NT2/D1 (cell line): ENCODE data around the gene AOAH.

Experiments used
- DNase-seq: peaks from one replicate; pipeline ENCODE4 v3.0.0-alpha.2; 2011; ENCODE audit warnings: low read depth, low spot score
- H3K27me3 ChIP-seq: 2 replicates; pipeline ENCODE4 v1.6.0; 2011; ENCODE audit warnings: mild to moderate bottlenecking; ENCODE audit not compliant: insufficient read length, insufficient read depth
- H3K36me3 ChIP-seq: 2 replicates; pipeline ENCODE4 v1.6.1; 2011; ENCODE audit warnings: mild to moderate bottlenecking, low read length, mixed read lengths; ENCODE audit not compliant: insufficient read depth, insufficient read length
- H3K4me1 ChIP-seq: 2 replicates; pipeline ENCODE4 v1.5.1; 2011; ENCODE audit not compliant: insufficient read depth, insufficient read length
- H3K4me3 ChIP-seq: 2 replicates; pipeline ENCODE4 v1.5.1; 2011; ENCODE audit warnings: low read depth; ENCODE audit not compliant: insufficient read length
- H3K9ac ChIP-seq: 2 replicates; pipeline ENCODE4 v1.6.0; 2011; ENCODE audit warnings: low read depth; ENCODE audit not compliant: insufficient read length
- H3K9me3 ChIP-seq: 2 replicates; pipeline ENCODE4 v1.5.1; 2011; ENCODE audit warnings: mild to moderate bottlenecking, low read length; ENCODE audit not compliant: insufficient read depth
- SUZ12 ChIP-seq: IDR thresholded peaks from 2 replicates; pipeline ENCODE4 v1.6.1; 2011; ENCODE audit not compliant: insufficient read length, insufficient read depth; ENCODE audit errors: extremely low read depth
- YY1 ChIP-seq: IDR thresholded peaks from 2 replicates; pipeline ENCODE4 v1.6.1; 2011; ENCODE audit not compliant: insufficient read length, insufficient read depth
- ZNF274 ChIP-seq: IDR thresholded peaks from 2 replicates; pipeline ENCODE4 v1.6.1; 2011; ENCODE audit warnings: mild to moderate bottlenecking, low read depth, low read length

The AOAH gene

DNA sequence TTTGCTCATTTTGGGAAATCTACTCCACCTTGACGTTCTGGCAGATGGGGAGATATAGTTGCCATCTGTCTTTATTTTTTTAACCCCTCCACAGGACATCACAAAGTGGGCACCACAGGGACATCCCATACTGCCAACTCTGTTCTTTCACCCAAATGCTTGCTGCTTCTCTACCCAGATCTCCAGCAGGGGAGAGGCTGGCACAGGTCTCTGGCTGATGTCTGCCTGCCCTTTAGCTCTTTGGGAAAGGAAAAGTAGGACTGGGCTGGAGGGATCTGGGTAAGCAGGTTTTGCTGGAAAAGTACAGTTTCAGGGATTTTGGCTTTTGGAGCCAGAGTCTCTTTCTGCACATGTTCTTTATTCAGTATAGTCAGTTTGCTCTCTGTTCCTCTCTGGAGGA, 178.0 kb downstream of the AOAH start:
- H3K4me1 ChIP-seq = no peaks in the 10 kb centered on the region
- H3K4me3 ChIP-seq = no peak overlapping the region
- no peak for TF ChIP-seq SUZ12
- no peak overlapping the region for H3K9ac ChIP-seq
- H3K9me3 ChIP-seq = no peaks in the 10 kb centered on the region
- no peak for DNase-seq
- no peaks in the 10 kb centered on the region for H3K36me3 ChIP-seq
- H3K27me3 ChIP-seq = no peaks in the 10 kb centered on the region

DNA sequence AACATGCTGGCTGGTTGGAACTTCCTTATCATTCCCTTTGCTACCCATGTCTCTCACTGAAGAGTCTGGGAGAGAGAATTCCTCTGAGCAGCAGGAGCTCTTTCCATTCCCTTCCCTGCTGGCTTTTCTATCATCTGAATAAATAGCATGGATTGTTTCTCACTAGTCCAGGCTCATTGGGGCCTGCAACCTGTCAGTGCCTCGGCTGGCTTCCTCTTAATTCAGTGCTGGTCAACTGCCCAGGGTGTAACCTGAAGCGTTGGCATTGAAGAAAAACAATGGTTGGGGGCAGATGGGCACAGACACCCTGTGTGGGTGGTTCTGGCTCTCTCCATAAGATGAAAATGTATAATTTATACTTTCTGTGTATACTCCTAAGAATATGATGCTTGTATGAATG, 179.0 kb downstream of the AOAH start:
- Histone ChIP-seq H3K9ac (no peak overlapping the region), H3K36me3 (no peaks in the 10 kb centered on the region), H3K9me3 (no peaks in the 10 kb centered on the region), H3K4me3 (no peak overlapping the region), H3K27me3 (no peaks in the 10 kb centered on the region), H3K4me1 (no peaks in the 10 kb centered on the region)
- DNase-seq = no peak
- TF ChIP-seq YY1 (no peak), SUZ12 (no peak), ZNF274 (no peak)

GRCh38 chr7:36538126-36538525, 186.2 kb downstream of the AOAH start:
- Histone ChIP-seq H3K36me3 (no peaks in the 10 kb centered on the region), H3K9me3 (no peaks in the 10 kb centered on the region), H3K27me3 (no peaks in the 10 kb centered on the region), H3K4me3 (no peak overlapping the region), H3K9ac (no peak overlapping the region), H3K4me1 (peaks cover 2% of the 10 kb centered on the region)
- TF ChIP-seq ZNF274 = no peak
- no peak for TF ChIP-seq SUZ12
- TF ChIP-seq YY1 = no peak
- no peak for DNase-seq

DNA sequence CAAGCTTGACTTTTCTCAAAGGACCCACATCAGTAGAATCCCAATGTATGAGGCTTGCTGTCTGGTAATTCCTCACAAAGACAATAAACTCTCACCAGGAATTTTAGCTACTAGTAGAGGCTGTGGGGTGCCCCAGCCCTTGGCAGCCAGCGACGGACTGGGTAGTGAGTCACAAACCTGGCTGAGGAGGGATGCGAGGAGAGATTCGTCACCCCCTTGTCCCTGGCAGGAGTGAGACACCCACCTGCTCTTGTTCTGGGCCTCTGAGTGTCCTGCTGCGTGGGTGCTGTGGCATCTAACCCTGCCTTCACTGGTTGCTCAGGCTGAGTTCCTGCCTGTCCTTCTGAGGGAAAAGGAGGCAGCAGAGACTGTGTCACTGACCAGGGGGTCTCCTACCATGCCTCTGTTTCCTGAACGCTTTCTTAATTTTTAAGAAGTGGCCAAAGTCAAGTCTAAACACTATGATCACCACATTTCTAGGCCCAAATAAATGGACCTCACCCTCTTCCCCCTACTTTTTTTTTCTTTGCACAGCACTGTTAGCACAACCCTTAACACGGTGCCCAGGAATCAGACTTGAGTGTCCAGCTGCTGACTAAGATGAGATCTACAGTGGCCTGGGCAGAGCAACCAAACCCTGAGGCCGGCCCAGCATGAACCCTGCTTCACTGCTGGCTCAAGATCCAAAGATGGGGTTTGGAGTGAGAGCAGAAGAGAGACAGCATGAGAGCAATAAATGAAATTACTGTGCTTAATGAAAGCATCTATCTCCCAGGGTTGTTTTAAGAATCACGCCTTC, 188.2 kb downstream of the AOAH start:
- no peak overlapping the region for H3K9ac ChIP-seq
- no peaks in the 10 kb centered on the region for H3K9me3 ChIP-seq
- TF ChIP-seq SUZ12 (no peak), YY1 (no peak), ZNF274 (no peak)
- H3K36me3 ChIP-seq = no peaks in the 10 kb centered on the region
- no peak overlapping the region for H3K4me3 ChIP-seq
- H3K27me3 ChIP-seq = no peaks in the 10 kb centered on the region
- peaks cover 2% of the 10 kb centered on the region for H3K4me1 ChIP-seq
- no peak for DNase-seq

DNA sequence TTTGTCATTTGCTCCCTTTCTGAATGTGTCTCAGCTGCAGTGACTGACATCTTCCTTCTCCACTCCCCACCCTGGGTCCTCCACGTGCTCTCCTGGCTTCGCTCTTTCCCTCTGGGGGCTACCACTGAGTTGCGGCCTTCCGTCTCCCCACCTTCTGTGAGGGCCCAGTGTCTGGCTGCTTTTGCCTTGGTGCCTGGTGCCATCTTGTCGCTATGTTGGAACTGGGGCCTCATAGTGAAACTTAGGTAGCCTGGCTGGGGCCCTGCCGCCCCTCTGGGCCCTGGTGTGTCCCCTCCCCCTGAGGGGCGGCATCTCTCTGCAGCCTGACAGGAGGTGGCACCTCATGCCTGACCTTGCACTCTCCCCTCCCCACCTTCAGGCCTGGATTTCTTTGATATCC, 190.6 kb downstream of the AOAH start:
- H3K4me3 ChIP-seq = no peak overlapping the region
- TF ChIP-seq ZNF274 (no peak), SUZ12 (no peak), YY1 (no peak)
- no peaks in the 10 kb centered on the region for H3K36me3 ChIP-seq
- peaks cover 2% of the 10 kb centered on the region for H3K4me1 ChIP-seq
- no peak for DNase-seq
- H3K27me3 ChIP-seq = no peaks in the 10 kb centered on the region
- no peaks in the 10 kb centered on the region for H3K9me3 ChIP-seq
- H3K9ac ChIP-seq = no peak overlapping the region

GRCh38 chr7:36532981-36533499, 191.3 kb downstream of the AOAH start:
- DNase-seq = no peak
- TF ChIP-seq SUZ12 (no peak), ZNF274 (no peak), YY1 (no peak)
- no peak overlapping the region for H3K9ac ChIP-seq
- H3K9me3 ChIP-seq = no peaks in the 10 kb centered on the region
- no peaks in the 10 kb centered on the region for H3K36me3 ChIP-seq
- peaks cover 2% of the 10 kb centered on the region for H3K4me1 ChIP-seq
- H3K4me3 ChIP-seq = no peak overlapping the region
- no peaks in the 10 kb centered on the region for H3K27me3 ChIP-seq

GRCh38 chr7:36531951-36532350, 192.3 kb downstream of the AOAH start:
- no peak for TF ChIP-seq YY1
- no peak for TF ChIP-seq ZNF274
- no peak for TF ChIP-seq SUZ12
- Histone ChIP-seq H3K9ac (no peak overlapping the region), H3K36me3 (no peaks in the 10 kb centered on the region), H3K9me3 (no peaks in the 10 kb centered on the region), H3K4me1 (peaks cover 2% of the 10 kb centered on the region), H3K27me3 (no peaks in the 10 kb centered on the region), H3K4me3 (no peak overlapping the region)
- DNase-seq = no peak
